Astrocyte of the cerebellum (primary cell): ENCODE measurements around the gene EPHA3.

Experiments used
- DNase-seq: peaks from one replicate; pipeline ENCODE4 v3.0.0-alpha.2; 2011; ENCODE audit warnings: low read depth
- H3K4me3 ChIP-seq: 2 replicates; pipeline ENCODE4 v1.5.1; 2011; ENCODE audit warnings: mild to moderate bottlenecking, low read depth, low read length, moderate library complexity
- in situ Hi-C: cut with HindIII; loops from 2 replicates; pipeline ENCODE4 v1.10.0; 2017; ENCODE audit warnings: low sequenced_read_pairs
- TF ChIP-seq, protein P1 (sequence below): IDR thresholded peaks from 2 replicates; pipeline ENCODE4 v1.5.1; 2012; ENCODE audit warnings: low read length, low read depth, moderate library complexity, mild to moderate bottlenecking; ENCODE audit errors: missing control alignments

Gene EPHA3

DNA sequence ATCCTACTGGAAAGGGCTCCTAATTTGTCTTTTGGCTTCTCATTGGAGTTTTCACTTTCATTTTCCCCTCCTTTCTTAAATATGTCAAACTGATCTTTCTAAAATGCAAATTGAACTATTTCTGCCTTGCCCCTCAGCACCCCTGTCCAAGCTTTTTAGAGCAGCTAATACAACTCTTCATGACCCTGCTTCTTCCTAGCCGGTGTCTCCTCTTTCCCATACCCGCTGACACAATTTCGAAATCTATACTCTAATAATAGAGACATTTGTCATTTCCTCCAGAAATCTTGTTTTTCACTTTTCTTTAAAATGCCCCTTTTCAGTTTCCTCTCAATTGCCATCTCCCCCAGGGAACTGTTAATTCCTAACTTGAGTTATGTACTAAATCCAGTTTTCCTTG is 2.9 kb upstream of the EPHA3 start:
- TF ChIP-seq, protein P1, sequence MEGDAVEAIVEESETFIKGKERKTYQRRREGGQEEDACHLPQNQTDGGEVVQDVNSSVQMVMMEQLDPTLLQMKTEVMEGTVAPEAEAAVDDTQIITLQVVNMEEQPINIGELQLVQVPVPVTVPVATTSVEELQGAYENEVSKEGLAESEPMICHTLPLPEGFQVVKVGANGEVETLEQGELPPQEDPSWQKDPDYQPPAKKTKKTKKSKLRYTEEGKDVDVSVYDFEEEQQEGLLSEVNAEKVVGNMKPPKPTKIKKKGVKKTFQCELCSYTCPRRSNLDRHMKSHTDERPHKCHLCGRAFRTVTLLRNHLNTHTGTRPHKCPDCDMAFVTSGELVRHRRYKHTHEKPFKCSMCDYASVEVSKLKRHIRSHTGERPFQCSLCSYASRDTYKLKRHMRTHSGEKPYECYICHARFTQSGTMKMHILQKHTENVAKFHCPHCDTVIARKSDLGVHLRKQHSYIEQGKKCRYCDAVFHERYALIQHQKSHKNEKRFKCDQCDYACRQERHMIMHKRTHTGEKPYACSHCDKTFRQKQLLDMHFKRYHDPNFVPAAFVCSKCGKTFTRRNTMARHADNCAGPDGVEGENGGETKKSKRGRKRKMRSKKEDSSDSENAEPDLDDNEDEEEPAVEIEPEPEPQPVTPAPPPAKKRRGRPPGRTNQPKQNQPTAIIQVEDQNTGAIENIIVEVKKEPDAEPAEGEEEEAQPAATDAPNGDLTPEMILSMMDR, result no peak
- in situ Hi-C loops, result loop anchor here (25.0 kb wide), 1 partner anchor 892 kb away; no protein-coding TSS in a partner anchor
- no peak for DNase-seq
- no peak overlapping the region for H3K4me3 ChIP-seq

DNA sequence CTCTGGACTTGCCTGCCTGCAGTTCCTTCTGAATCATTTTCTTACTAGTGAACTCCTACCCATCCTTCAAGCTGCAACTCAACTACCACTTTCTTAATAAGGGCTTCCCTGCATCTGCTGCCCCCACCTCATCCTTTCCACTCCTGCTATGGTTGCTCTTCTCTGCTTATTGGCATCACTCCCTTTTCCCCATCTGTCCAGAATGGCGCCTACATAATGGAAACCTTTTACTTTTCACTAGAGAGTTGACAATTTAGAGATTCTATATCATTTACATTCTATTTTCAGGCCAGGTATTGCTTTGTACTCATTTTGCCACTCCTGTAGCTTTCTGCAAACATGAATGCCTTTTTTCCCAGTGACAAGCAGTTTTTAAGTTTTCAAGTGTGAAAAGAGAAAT is 1.9 kb upstream of the EPHA3 start:
- DNase-seq, result no peak
- TF ChIP-seq, protein P1, result no peak
- no peak overlapping the region for H3K4me3 ChIP-seq
- in situ Hi-C loops, result loop anchor here (25.0 kb wide), 1 partner anchor 893 kb away; no protein-coding TSS in a partner anchor

DNA sequence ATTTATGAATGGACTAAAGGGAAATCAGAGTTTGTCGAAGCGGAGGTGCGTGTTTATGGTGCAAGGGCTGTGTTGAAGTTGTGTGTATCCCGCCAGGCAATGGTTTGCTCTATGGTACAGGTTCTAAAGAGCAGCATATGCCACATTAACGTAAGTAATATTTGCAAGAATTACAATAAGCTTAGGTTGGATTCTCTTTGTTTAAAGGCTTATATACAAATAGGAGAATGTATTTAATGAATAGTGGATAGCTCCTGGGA is 800 bp downstream of the EPHA3 start:
- in situ Hi-C loops, result loop anchor here (25.0 kb wide), 1 partner anchor 896 kb away; no protein-coding TSS in a partner anchor
- peak overlapping the region; percentile 71 for H3K4me3 ChIP-seq

DNA sequence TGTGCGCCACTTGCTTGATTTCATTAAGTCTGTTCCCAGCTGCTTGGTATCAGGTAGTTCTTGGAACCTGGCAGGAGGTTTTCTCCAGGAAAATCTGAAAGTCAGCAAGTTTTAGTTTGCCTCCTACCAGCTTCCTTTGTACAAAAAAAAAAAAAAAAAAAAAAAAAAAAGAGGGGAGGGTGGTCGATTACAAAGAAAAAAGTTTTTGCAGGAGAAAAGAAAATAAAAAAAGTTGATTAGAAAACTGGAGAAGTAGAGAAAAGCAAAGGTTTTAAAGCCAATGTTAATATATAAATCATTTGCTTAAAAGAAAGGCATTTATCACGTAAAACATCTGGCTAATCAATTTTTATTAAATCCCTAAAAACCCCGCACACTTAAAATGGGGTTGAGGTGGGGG is 5.9 kb downstream of the EPHA3 start:
- no peak overlapping the region for H3K4me3 ChIP-seq
- DNase-seq, result no peak
- TF ChIP-seq, protein P1, result no peak
- in situ Hi-C loops, result loop anchor here (25.0 kb wide), 1 partner anchor 901 kb away; no protein-coding TSS in a partner anchor

More for the DNA sequence above, 800 bp downstream of the EPHA3 start:
- DNase-seq, result no peak
- TF ChIP-seq, protein P1, result no peak

DNA sequence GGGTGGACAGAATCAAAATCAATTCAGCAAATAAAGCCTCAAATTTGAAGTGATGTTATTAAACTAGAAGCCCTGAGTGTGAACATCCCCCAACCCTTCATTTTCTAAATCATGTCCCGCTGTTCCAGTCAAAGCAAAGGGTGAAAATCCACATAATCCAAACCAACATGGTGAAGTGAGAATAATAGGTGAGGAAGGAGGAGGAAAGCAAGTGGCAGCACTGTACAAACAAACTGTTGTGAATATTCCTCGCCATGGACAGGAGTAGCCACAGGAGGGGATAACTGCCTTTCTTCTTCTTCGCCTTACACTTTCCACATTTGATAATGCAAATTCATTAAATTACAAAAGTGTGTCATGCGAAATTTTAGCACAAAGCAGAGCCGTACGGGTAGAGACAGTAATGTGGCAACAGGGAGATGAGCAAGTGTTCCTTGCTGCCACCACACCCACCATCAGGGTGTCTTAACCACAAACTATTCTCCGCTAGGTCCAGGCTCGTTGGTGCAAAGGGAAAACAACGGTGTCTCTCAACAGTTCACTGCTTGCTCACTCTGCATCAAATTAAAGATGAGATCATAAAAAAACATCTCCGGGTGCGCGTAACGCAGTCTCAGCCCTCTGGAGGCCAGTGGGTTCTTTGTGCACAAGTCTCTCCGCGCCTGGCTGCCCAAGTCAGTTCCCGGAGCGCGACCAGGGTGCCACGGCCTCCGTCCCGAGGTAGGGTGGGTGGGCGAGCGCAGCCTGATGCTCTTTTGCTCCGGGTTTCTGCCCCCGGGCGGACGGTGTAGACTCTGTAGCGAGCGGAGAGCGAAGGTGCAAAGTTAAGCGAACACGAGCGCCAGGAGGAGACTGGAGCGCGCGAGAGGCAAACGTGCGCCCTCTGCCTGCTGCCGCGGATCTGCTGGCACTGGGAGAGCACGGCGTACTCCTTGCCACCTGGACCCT is 6.7 kb downstream of the EPHA3 start:
- peak; percentile 38 for DNase-seq
- peak overlapping the region; percentile 58 for H3K4me3 ChIP-seq
- TF ChIP-seq, protein P1, result peak; percentile 95
- in situ Hi-C loops, result loop anchor here (25.0 kb wide), 1 partner anchor 902 kb away; no protein-coding TSS in a partner anchor

DNA sequence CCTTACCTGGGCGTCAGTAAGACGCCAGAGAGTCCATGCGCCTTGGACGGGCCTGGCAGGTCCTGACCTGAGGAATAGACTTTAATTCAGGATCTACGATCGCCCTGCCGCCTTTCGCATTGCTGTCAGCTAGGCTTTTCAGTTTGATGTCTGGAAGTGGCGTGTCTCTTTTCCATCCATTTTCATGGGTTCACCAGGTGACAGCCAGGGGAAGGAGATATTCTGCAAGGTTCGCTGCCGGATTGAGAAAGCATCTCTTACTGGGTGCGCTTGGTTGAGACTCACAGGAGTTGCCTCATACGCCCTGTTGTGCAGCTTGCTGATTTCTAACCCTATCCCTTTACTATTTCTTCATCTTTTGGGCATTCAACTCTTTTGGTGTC is 7.4 kb downstream of the EPHA3 start:
- in situ Hi-C loops, result loop anchor here (25.0 kb wide), 1 partner anchor 903 kb away; no protein-coding TSS in a partner anchor
- peak overlapping the region; percentile 58 for H3K4me3 ChIP-seq
- TF ChIP-seq, protein P1, result no peak
- DNase-seq, result no peak
